Middle frontal gyrus (tissue), 1 donor: ENCODE results near the gene CCBE1.
"Not testable (repeated sequence)": the region's sequence is repeated elsewhere in the genome, so short reads cannot be mapped to it uniquely, and the experiment has no call there.

Experiments
- DNase-seq: peaks from one replicate; pipeline ENCODE4 v3.0.0-alpha.2; 2015; ENCODE audit warnings: low spot score; ENCODE audit errors: extremely low spot score

The CCBE1 gene

DNA sequence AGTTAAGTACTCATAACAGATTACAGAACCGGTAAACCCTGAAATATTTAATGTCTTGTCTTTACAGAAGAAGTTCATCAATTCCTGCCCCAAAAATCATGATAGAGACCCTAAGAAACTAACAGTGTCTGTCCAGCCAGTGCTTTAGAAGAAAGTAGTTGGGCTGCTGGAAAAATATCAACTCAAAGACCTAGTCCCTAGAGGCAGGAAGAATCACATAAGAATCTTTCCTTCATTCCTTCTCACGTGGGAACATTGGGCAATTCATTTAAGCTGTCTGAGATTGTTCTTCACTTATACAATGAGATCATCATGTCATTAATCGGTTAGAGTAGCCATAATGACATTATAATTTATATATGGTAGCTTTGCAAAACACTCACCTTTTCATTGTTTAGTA lies 156.4 kb downstream of the CCBE1 start:
- no peak for DNase-seq

DNA sequence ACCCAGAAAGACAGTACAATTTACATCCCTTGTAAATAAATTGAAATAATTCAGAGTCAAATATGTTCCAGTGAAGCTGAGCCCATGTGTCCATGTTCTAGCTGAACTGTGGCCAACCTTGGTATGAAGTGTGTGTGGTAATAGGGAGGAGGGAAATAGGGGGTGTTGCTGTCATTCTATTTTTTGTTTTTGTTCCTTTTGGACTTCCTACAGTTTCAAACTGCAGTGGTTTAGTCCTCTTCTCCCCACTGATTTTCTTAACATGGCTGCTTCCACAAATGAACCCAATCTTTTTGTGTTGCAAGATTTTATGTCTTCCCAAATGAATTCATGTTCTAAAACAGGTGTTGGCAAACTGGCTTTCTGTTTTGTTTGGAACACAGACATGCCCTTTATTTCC lies 156.9 kb downstream of the CCBE1 start:
- no peak for DNase-seq

DNA sequence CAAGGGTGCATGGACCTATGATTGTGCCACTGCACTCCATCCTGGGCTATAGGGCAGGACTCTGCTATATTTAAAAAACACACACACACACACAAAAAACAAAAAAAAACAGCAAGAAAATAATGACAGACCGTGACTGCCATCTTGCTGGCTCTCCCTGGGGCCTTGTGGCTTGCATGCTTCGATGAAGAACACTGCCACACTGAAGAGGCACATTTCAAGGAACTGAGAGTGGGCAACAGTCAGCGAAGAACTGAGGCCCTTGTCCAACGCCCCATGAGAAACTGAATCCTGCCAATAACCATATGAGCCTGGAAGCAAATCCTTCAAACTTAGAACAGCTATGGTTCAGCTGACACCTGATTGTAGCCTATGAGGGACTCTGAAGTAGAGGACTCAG lies 158.1 kb downstream of the CCBE1 start:
- no peak for DNase-seq

DNA sequence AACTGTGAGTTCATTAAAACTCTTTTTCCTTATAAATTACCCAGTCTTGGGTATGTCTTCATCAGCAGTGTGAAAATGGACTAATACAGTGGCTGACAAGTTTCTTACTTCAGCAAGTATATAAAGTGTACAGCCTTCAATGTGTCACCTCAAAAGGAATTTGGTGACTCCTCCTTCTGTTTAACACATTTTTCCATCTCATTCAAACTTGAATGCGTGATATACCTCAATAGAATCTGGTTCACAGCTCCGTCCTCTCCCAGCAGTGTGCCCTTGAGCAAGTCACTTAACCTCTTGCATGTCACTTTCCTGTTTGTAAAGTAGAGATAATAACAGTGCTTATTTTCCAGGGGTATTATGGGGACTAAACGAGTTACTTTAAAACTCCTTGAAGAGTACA lies 159.6 kb downstream of the CCBE1 start:
- no peak for DNase-seq

DNA sequence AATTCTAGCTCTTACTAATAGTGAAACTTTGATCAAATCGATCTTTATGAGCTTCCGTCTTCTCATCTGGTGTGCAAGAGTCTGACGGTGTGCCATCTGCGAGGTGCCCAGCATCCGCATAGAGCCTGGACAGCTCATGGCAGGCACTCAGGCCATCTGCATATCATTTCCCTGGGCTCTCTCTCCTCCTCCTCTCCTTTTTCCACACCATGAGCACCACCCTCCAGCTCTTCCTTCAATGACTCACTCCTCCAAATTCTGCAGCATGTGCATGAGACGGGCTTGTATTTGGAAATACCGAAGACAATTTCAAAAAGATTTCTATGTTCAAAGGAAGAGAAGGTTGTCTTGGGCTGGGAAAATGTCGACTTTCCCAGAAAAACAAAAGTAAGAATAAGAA lies 161.1 kb downstream of the CCBE1 start:
- no peak for DNase-seq

DNA sequence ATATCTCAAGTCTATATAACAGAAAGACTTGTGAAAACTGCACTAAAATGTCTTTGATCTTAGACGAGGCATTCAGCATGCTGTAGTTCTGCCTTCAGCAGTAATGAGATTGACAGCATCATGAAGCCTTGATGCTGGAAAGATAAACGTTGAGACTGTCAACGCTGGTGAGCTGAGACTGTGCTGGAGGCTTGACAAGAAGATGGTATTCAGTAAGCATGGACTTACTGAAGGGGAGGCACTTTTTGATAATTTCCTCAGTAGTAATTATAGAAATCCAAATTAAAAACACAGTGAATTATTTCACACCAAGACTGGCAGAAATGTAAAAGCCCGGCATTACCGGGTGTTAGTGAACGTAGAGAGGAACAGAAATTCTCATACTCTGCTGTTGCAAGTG lies 162.2 kb downstream of the CCBE1 start:
- DNase-seq = no peak

DNA sequence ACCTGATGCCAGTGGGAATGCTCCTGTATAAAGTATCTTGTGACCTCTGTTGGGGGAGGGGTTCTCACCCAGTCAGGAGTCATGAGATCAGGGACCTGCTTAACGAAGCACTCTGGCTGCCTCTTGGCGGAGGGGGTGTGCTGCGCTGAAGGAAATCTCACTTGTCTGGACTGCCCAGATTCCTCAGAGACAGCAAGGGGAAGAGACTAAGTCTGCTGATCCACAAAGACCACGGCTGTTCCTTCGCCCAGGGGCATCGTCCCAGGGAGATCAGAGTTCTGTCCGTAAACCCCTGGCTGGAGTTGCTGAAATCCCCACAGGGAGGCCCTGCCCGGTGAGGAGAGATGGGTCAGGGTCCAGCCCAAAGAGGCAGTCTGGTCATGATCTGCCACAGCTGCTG lies 168.4 kb downstream of the CCBE1 start:
- no peak for DNase-seq

DNA sequence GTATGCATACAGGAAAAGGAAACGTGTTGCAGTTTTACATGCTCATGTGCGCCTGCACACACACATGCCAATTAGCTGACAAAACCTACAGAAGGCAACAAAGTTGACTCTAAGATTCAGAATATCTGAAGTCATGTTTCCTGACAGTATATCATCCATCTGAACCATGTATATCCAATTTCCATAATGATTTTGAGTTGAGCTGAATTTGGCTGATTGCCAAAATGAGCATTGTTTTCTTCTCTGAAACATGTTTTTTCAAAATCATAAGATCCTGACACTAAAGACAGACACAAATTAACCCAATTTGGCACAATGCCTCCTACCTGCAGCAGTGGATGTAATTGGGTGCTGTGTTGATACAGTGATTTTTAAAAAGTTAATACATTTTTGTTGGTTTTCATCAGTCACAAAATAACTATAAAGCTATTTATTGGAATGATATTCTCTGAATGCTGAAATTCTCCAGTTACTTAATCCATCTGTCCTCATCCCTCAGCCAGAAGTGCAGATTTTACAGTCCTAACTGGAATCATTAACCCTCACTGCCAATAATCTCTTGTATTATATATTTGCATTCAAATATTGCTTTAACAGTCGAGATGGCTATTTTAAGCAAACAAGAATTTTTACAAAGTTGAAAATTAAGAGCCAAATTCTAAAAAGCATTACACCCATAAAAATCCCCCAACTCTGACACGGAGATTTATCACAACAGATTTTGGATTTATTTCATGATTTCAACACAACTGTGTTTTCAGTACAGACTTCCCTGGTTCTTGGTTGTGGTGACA lies 176.5 kb downstream of the CCBE1 start:
- no peak for DNase-seq

DNA sequence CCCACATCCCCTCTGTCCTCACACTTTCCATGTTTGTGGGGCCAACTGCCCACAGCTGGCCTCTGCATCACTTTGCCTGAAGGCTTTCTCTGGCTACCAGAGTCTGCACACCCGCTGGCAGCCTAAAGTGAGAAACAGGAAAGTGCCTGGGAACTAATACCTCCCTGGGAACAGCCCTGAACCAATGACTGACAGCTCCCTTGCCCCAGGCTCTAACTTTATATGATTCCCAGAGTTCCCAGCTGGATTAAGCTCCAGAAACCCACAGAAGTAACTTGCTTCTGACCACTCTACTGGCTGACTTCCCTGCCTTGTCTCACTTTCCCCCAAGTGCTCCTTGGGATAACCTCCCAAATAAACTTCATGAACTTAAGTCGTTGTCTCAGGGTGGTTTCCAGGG lies 178.5 kb downstream of the CCBE1 start:
- no peak for DNase-seq

DNA sequence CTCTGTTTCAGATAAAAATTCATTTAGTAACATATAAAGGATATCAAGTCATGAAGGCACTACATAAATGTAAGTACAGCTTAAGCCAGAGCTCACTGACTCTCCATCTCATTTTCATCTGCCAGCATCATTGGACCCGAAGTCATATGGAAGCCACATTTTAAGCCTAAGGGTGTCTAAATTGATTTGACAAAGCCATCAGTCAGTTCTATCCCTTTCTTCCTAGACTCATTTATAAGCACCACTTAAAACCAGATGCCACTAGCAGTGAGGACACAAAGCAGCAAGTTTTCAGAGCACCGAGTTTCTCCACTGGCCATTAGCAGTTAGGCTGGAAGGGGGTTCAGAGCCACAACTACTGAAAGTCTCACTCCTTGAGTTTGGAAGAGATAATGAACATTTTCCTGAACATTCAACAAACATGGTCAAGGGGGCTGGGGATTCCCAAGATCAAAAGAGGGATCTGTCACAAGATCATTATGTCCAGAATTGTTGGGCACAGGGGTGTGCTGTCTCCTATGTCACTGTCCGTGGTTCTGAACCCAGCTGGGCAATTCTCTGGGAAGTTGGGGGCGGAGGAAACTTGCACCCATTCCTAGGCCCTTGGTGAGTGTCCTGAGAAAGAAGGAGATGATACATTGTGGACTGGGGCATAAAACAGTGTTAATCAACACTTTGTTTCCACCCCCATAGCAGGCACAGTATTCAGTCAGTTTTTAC lies 179.6 kb downstream of the CCBE1 start:
- DNase-seq = no peak

DNA sequence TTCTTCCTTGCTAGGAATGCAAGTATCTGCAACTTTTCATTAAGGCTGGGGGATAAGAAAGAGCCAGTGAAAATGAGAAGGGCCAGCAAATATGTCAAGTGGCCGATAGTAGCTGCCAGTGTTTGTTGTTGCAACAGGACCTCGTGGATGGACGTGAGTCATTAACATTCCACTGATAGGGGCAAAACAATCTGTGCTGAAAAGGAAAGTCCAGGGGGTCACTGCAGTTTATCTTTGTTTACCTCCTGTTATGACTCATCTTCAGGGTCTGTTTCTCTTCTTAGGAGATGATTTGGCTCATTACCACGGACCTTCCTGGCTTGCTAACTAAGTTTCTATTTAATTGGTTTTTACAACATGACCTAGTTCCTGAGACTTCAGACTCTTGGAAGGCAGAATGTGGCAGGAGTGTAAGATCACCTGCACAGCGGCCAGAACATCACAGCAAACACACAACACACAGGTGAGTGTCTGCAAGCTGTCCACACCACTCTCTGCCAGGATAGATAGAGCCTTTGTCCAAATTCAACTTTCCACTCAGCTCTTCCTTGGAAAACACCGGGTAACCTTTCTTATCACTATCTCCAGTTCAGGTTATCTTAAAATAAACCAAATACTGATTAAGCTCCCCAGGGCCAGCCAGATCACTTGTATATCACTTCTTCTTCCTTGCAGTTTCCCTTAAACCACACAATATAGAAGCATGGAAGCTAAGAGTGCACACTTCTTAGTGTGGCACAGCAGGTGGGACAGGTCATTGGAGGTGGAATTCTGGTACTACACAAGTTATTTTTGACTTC lies 180.7 kb downstream of the CCBE1 start:
- no peak for DNase-seq

DNA sequence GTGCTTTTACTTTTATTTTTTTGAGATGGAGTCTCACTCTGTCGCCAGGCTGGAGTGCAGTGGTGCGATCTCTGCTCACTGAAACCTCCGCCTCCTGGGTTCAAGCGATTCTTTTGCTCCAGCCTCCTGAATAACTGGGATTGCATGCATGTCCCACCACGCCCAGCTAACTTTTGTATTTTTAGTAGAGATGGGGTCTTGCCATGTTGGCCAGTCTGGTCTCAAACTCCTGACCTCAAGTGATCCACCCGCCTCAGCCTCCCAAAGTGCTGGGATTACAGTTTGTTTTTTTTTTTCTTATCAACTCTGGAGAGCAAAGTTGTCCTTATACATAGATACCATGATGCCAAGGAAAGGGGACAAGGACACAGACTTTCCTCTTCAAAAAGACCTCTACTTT lies 181.3 kb downstream of the CCBE1 start:
- DNase-seq = not testable (repeated sequence)

DNA sequence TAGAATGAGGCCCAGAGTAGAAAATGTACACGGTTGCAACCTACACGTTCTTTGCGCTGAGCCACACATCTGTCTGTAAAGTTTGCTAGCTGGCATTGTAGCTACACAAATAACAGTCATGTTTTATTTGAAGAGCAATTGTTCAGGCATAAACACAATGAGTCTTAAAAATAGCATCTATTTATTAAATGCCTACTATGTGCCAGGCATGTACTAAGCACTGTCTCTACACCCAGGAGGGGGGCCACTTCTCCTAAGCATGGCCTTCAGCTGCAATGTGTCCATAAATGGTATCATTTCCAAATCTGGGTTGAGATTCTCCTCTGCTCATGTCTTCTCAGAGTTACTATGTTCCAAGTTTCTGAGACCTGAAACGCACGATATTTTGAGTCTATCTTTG lies 182.1 kb downstream of the CCBE1 start:
- no peak for DNase-seq

DNA sequence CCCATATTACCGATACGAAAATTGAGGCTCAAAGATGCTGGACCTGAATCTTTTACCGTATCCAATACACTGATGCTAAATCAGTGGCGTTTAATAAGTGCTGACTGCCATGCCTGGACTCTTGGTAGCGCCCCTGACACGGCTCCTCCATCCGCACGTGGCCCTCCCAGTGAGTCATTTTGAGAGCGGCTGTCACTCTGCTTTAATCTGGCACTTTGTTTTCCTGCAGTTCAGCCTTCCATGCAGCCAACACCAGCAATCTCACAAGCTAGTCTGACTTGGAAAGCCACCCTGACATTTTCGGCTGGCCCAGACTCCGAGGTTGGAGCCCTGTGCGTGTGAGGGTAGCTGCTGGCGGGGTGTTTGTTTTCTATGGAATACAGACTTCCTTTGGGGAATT lies 183.0 kb downstream of the CCBE1 start:
- DNase-seq = no peak

DNA sequence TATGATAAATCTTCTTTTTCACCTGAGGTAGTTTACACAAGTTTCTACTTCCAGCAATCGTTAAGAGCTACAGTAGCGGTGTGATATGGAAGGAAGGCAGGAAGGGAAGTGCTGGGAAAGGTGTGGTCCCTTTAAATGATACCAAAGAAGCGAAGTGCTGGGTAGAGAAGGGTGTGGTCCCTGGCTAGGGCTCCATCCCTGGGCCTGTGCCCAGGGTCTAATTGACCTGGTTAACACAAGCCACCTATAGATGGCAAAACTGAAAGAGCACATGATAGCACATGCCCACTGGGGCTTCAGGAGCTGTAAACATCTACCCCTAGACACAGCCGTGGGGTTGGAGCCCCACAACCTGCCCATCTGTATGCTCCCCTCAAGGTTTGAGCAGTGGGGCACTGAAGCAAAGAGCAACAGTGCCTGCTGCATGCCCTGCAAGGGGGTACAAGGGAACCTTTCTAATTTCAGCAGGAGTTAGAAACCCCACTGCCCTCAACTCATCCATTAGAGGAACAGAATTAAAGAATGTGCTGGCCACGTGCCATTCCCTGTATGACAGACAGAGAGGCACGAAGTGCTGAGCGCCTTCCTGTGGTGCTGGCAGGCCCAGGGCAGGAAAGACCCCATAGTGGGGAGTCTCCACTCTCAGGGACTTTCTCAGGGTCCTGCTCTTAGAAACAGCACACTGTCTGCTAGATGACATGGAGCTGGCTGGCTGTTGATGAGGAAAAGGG lies 185.0 kb downstream of the CCBE1 start:
- no peak for DNase-seq

DNA sequence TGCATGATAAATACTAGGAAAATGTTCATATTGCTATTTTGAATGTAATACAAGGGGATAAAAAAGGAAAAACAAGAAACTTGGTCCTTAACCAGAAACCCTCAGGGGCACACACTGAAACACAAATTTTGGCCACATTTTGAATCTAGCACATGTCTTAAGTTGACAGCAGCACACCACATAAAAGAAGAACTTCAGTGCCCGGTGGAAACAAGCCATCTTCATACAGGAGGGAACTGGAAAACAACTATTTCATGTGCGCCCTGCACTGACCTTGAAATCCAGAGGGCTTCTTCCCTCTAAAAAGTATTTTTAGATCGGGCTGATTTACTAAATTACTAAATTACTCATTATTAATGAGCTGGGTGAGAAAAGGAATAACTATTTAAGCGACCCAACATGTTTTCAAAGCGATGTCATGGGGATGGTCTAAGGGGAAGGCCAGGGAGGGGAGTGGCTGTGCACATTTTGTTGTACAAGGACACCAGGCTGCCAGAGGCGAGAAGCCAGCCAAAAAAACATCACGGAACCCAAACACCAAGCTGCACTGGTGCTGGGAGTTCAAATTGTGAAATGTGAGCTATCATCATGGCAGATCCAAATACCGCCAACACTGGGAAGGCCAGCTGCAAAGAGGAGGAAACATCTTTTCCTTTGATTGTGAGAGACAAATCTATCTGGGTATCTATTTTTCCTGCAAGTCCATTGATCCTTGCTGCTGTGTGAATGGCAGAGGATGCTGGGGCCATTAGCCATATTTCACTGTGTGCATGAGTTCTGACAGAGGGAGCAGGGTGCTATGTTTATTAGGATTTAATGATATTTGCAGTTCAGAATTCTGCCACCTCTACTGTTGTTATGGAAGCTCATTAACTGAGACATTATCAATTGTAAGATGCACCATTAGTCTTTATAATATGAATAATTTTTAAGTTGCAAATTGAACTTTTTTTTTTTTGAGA lies 187.5 kb downstream of the CCBE1 start:
- no peak for DNase-seq

DNA sequence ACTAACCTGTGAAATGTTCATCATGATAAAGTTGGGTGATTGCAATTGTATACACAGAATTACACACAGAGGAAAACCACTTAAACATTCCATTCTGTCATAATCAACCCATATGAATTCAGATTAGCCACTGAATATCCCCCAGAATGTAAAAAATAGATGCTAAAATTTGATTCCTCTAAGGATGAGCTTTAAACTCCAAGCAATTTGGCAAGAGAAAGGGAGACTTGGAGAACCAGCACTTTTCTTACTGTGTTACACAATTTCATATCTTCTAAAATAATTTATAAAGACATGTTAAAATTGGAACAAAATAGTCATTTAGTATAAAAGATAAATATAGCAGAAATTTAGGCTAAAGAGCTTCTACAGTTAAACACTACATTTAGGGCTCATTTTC lies 191.9 kb downstream of the CCBE1 start:
- DNase-seq = no peak

DNA sequence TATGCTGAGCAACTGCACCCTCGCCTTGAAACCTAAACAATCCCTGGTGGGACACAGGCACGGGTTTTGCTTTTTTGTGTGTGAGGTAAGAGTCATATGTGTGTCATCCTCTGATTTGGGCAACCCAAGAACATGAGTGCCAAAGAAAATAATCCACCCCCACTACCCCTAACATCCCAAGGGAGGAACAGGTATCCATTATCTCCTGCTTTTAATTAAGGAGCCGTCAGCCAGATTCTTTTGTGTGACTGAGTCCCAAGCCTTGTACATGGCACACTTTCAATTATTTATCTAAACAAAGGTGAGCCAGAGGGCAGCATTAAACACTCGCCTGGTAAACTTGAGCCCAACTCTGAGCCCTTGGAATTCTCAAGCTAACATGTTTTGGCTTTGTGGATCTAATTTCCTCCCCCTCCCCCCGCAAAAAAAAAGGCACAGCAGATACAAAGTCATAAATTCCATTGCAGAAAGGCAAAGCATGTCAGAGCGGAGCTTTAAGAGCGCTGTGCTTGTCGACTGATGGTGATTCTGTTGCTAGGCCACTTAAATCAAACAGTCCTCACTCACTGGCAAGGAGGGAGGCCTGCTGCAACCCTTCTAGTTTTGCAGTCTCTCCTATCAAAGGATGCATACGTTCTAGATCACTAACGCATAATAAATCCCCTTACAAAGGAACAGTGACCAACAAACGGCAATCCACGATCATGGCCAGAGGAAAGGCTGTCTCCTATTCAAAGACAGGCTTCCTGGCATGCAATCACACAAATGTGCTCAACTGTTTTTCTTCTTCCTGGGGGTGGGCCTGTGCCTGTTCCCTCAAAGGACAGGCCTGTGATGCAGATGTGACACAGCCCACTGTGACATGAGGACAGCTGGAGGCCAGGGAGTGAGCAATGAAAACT lies 194.7 kb downstream of the CCBE1 start:
- no peak for DNase-seq

DNA sequence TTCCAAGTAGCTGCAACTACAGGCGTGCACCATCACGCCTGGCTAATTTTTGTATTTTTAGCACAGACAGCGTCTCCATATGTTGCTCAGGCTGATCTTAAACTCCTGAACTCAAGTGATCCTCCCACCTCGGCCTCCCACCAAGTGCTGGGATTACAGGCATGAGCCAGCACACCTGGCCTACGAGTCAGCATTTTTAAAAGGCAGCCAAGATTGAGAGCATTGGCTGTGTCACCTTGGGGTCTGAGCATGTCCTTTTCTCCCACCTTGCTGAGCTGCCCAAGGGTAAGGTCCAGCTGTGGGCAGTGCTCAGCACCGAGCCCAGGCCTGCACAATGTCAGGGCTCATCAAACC lies 195.3 kb downstream of the CCBE1 start:
- DNase-seq = no peak
